ENCODE data around the gene PPP1R13B.

- TF ChIP-seq CTCF (IDR thresholded peaks at IDR 0.05), result no peak
- no peak for TF ChIP-seq EZH2 (IDR thresholded peaks at IDR 0.05)
- no peak for TF ChIP-seq EZH2phosphoT487 (IDR thresholded peaks at IDR 0.05)
These were observed 76.9 kb downstream of the PPP1R13B start for GRCh38 chr14:103770500-103770899.
